T47D (cell line): ENCODE data around the gene CTSC.
"Not testable (repeated sequence)": the region's sequence is repeated elsewhere in the genome, so short reads cannot be mapped to it uniquely, and the experiment has no call there.

ENCODE experiments used
- DNase-seq, 2 experiments: peaks; one replicate each; pipeline versions ENCODE4 v3.0.0 to v3.0.0-alpha.2; 2011 to 2012; ENCODE audit warnings: low read depth in 1 of 2, low spot score in 1 of 2
- JUND ChIP-seq: IDR thresholded peaks from 2 replicates; pipeline ENCODE4 v1.6.1; 2012; ENCODE audit warnings: low read depth
- in situ Hi-C: cut with HindIII; loops from 2 replicates; pipeline ENCODE4 v1.10.0; 2016; ENCODE audit warnings: low sequenced_read_pairs, low pct_unique_long_range_greater_than_20kb

The CTSC gene

GRCh38 chr11:88324562-88325345 is 12.8 kb downstream of the CTSC start:
- no peak for TF ChIP-seq JUND
- DNase-seq = no peak
- in situ Hi-C loops = no loop called here

- in situ Hi-C loops, DNase-seq: not testable (repeated sequence)
Observed at GRCh38 chr11:88322881-88323280, 14.7 kb downstream of the CTSC start.

- DNase-seq, in situ Hi-C loops: not testable (repeated sequence)
Observed at GRCh38 chr11:88321412-88321811, 16.1 kb downstream of the CTSC start.

GRCh38 chr11:88320149-88320559 is 17.4 kb downstream of the CTSC start:
- in situ Hi-C loops = no loop called here
- no peak for TF ChIP-seq JUND
- no peak for DNase-seq

- TF ChIP-seq JUND = no peak
- no peak for DNase-seq
- in situ Hi-C loops = no loop called here
Observed at GRCh38 chr11:88318017-88318416, 19.5 kb downstream of the CTSC start.

GRCh38 chr11:88317536-88317935 is 20.0 kb downstream of the CTSC start:
- in situ Hi-C loops = no loop called here
- no peak for TF ChIP-seq JUND

GRCh38 chr11:88315981-88316441 is 21.5 kb downstream of the CTSC start:
- no peak for TF ChIP-seq JUND
- no peak for DNase-seq
- in situ Hi-C loops = no loop called here

More at GRCh38 chr11:88317536-88317935, 20.0 kb downstream of the CTSC start:
- DNase-seq = no peak

- no peak for TF ChIP-seq JUND
- in situ Hi-C loops = no loop called here
- no peak for DNase-seq
Observed at GRCh38 chr11:88315015-88315414, 22.5 kb downstream of the CTSC start.

- DNase-seq = no peak
- TF ChIP-seq JUND = no peak
- in situ Hi-C loops = no loop called here
Observed at GRCh38 chr11:88313441-88313840, 24.1 kb downstream of the CTSC start.

- TF ChIP-seq JUND = no peak
- DNase-seq = no peak
- in situ Hi-C loops = no loop called here
Observed at GRCh38 chr11:88312628-88313027, 24.9 kb downstream of the CTSC start.

GRCh38 chr11:88310246-88310645 is 27.3 kb downstream of the CTSC start:
- DNase-seq = no peak
- in situ Hi-C loops = no loop called here
- no peak for TF ChIP-seq JUND

GRCh38 chr11:88308576-88308975 is 29.0 kb downstream of the CTSC start:
- DNase-seq = no peak
- TF ChIP-seq JUND = no peak
- in situ Hi-C loops = no loop called here

- in situ Hi-C loops = no loop called here
- no peak for DNase-seq
- no peak for TF ChIP-seq JUND
Observed at GRCh38 chr11:88307749-88308425, 29.6 kb downstream of the CTSC start.

GRCh38 chr11:88306785-88307184 is 30.8 kb downstream of the CTSC start:
- DNase-seq = no peak
- no peak for TF ChIP-seq JUND
- in situ Hi-C loops = no loop called here
